Spleen (tissue), 11 donors: ENCODE results near the gene PI4K2A. TPM values are rescaled to one million over a fixed set of nuclear protein-coding genes. Genes with fewer than 3 reads are reported as not detected.

Experiments used
- DNase-seq: peaks from one replicate; pipeline ENCODE4 v3.0.0-alpha.2; 2020
- H3K27ac ChIP-seq, 8 donors: fragments of 200-600 bp; sonication (generic) in 7 of 8; 1 replicate in 4 of 8; 2 replicates in 4 of 8; pipeline versions ENCODE4 v1.5.0 to v1.8.0; 2016 to 2021; ENCODE audit warnings: inconsistent platforms in 4 of 8, mild to moderate bottlenecking in 4 of 8, moderate library complexity in 1 of 8
- H3K27me3 ChIP-seq, 7 donors: fragments of 200-600 bp; sonication (generic) in 6 of 7; replicated peaks in 1 of 7; 1 replicate in 4 of 7; 2 replicates in 3 of 7; pipeline versions ENCODE4 v1.5.0 to v1.8.0; 2016 to 2021; ENCODE audit warnings: inconsistent platforms in 3 of 7, mild to moderate bottlenecking in 1 of 7
- H3K36me3 ChIP-seq, 6 donors: fragments of 200-600 bp; sonication (generic) in 5 of 6; 1 replicate in 4 of 6; 2 replicates in 2 of 6; pipeline versions ENCODE4 v1.5.0 to v1.8.0; 2016 to 2021; ENCODE audit warnings: inconsistent platforms in 2 of 6
- H3K4me1 ChIP-seq, 6 donors: fragments of 200-600 bp; sonication (generic) in 5 of 6; 1 replicate in 3 of 6; 2 replicates in 3 of 6; pipeline versions ENCODE4 v1.5.0 to v1.8.0; 2016 to 2021; ENCODE audit warnings: inconsistent platforms in 3 of 6
- H3K4me3 ChIP-seq, 8 donors: fragments of 200-600 bp; sonication (generic) in 7 of 8; 1 replicate in 4 of 8; 2 replicates in 4 of 8; pipeline versions ENCODE4 v1.5.0 to v1.8.0; 2016 to 2021; ENCODE audit warnings: inconsistent platforms in 4 of 8, mild to moderate bottlenecking in 4 of 8, moderate library complexity in 2 of 8
- H3K9me3 ChIP-seq, 8 donors: fragments of 200-600 bp; sonication (generic) in 7 of 8; 1 replicate in 4 of 8; 2 replicates in 4 of 8; pipeline versions ENCODE4 v1.5.0 to v1.8.0; 2016 to 2021; ENCODE audit warnings: inconsistent platforms in 4 of 8
- POLR2A ChIP-seq, 3 donors: fragments of 450-650 bp; IDR thresholded peaks; one replicate each; pipeline ENCODE4 v1.5.1; 2017; ENCODE audit warnings: antibody characterized with exemption in 3 of 3, mild to moderate bottlenecking in 1 of 3
- POLR2AphosphoS5 ChIP-seq, 3 donors: sonication (generic); formaldehyde crosslinking; IDR thresholded peaks; one replicate each; pipeline ENCODE4 v1.5.1; 2017; ENCODE audit warnings: antibody characterized with exemption in 3 of 3
- WGBS, 5 donors: extraction: QIAGEN DNeasy Blood & Tissue Kit in 3 of 5; methylation state at CpG; one replicate each; pipeline versions ENCODE4 v1.1.5 to v1.1.7; 2013 to 2018; 5-methylcytosine and 5-hydroxymethylcytosine counted together
- intact Hi-C: fragments of 100-400 bp; cut with DNase I; formaldehyde crosslinking; loops from one replicate; pipeline ENCODE4 v1.15.0; 2023; ENCODE audit warnings: low total_unique reads
- polyA plus RNA-seq, 3 donors: library from polyadenylated mRNA; stranded (reverse); fragments of 200-250 nt; gene quantifications; one replicate each; pipeline ENCODE4 v1.2.1, GENCODE V29; 2013
- total RNA-seq, 7 donors: library from RNA; depleted of rRNA in 3 of 7; stranded (reverse); fragments of >200 nt in 3 of 7; fragmentation: NEBNext Ultra II Directional in 4 of 7; extraction: Animal tissue kit (Norgen Biotek cat#: 25700) in 4 of 7; gene quantifications; one replicate each; pipeline versions ENCODE4 v1.1.0 to v1.2.1, GENCODE V29; 2016 to 2021
- TF ChIP-seq, protein P1 (sequence below), 11 experiments: fragments of 200-600 bp in 7 of 11; fragments of 450-650 bp in 4 of 11; sonication (generic) in 4 of 11; IDR thresholded peaks in 8 of 11; conservative IDR thresholded peaks in 3 of 11; 1 replicate in 7 of 11; 2 replicates in 4 of 11; pipeline versions ENCODE4 v1.4.0 to v1.8.0; 2016 to 2021; ENCODE audit warnings: antibody characterized with exemption in 11 of 11, inconsistent platforms in 4 of 11, mild to moderate bottlenecking in 1 of 11
- donor health status: healthy with polysubstance abuse.
- donor health status: DM: no; HTN: no; CAD: no; lungs with moderate emphysema.
- donor health status: DM: no; HTN: no; CAD: no.
- donor health status: Bipolar disorder and iron deficiency.
- donor health status: healthy.
- donor health status: DM: no; HTN: no; CAD: no.
- donor health status: DM: yes; HTN: yes; CAD: no.

The PI4K2A gene
- total and polyA plus RNA-seq, 10 donors = 7.1 to 28.7 (median 22.5) TPM

DNA sequence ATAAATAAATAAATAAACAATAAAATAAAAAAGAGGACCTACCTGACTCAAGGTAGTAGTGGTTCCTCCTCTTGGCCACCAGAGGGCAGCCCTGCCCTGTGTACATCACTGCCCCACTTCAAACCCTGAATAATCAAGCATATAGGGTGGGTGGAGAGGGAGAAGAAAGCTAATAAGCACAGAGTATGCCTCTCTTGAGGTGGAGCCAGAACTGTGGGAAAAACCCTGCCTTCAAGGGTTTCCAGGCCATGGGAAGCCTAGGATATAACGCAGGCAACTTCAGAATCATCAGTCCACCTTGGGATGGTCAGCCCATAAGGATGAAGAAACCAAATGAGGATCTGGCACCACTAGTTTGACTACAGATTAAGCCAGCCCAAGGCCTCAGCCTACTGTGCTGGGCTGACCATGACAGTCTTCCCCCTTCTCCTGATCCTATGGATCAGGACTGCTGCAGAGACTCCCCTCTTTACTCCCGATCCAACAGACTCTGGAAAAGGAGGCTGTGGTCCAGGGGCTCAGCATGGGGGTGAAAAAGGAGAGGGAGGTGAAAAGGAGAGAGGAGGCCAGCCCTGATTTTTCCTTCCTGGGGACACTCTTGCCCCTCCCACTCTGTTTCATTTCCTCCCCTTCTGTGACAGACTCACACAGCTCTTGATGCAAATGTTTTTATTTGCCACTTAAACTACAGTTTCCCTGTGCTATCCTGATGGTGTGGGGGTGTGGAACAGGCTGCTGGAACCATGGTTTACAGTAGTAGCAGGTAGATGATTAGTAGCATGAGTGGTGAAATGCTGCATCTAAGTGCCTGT, 36.5 kb downstream of the PI4K2A start:
- H3K9me3 ChIP-seq = no peaks in the 10 kb centered on the region
- DNase-seq = peak; percentile 81
- H3K36me3 ChIP-seq = peaks cover 3 to 75% (median 40%) of the 10 kb centered on the region in 6 donors
- 91 to 100% (median 93%) methylated on average over 2 of the region's 2 CpGs for WGBS, 5 donors
- H3K27me3 ChIP-seq = no peaks in the 10 kb centered on the region
- peaks cover 5 to 26% (median 12%) of the 10 kb centered on the region in 6 donors for H3K4me1 ChIP-seq
- TF ChIP-seq, protein P1, sequence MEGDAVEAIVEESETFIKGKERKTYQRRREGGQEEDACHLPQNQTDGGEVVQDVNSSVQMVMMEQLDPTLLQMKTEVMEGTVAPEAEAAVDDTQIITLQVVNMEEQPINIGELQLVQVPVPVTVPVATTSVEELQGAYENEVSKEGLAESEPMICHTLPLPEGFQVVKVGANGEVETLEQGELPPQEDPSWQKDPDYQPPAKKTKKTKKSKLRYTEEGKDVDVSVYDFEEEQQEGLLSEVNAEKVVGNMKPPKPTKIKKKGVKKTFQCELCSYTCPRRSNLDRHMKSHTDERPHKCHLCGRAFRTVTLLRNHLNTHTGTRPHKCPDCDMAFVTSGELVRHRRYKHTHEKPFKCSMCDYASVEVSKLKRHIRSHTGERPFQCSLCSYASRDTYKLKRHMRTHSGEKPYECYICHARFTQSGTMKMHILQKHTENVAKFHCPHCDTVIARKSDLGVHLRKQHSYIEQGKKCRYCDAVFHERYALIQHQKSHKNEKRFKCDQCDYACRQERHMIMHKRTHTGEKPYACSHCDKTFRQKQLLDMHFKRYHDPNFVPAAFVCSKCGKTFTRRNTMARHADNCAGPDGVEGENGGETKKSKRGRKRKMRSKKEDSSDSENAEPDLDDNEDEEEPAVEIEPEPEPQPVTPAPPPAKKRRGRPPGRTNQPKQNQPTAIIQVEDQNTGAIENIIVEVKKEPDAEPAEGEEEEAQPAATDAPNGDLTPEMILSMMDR (IDR thresholded peaks at IDR 0.05 in 8 of 11, conservative IDR thresholded peaks at IDR 0.05 in 3 of 11) = peak; percentile 75 to 92 (median 85)
- peak in 1 of 3 donors; percentile 60 for TF ChIP-seq POLR2AphosphoS5 (IDR thresholded peaks at IDR 0.05)
- no peak for TF ChIP-seq POLR2A (IDR thresholded peaks at IDR 0.05)
- peak overlapping the region in 4 of 8 donors; percentile 7 to 52 (median 22) for H3K27ac ChIP-seq
- intact Hi-C loops = loop anchor here (5.0 kb wide), 1 partner anchor 55 kb away; no protein-coding TSS in a partner anchor
- no peak overlapping the region for H3K4me3 ChIP-seq

DNA sequence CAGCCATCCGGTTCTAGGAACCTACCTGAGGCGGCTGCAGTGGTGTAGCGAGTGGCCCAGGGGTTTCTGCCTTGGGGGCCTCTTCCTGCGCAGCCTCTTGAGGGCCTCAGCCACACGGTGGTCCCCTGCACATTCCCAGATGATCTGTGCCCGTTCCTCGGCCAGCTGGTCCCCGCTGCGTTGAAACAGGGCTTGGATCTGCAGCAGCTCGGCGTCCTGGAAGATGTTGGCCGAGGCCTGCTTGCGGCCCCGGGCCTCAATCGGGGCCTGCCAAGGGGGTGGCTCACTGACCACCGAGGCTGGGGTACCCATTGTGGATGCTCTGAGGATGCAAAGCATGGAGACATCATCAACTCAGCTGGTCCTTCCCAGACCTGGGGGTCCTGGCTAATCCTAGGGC, 39.1 kb downstream of the PI4K2A start:
- Histone ChIP-seq H3K36me3 (peaks cover 3 to 49% (median 23%) of the 10 kb centered on the region in 6 donors), H3K27ac (no peak overlapping the region), H3K9me3 (no peaks in the 10 kb centered on the region), H3K27me3 (no peaks in the 10 kb centered on the region), H3K4me1 (peaks cover 10 to 40% (median 30%) of the 10 kb centered on the region in 6 donors), H3K4me3 (no peak overlapping the region)
- DNase-seq = no peak
- intact Hi-C loops = loop anchor here (5.0 kb wide), 1 partner anchor 53 kb away; no protein-coding TSS in a partner anchor
- 89 to 97% (median 93%) methylated on average over 5 to 16 of the region's 16 CpGs; no CpG with 5 or more reads in 1 of the 5 donors for WGBS, 5 donors
- no peak for TF ChIP-seq POLR2A (IDR thresholded peaks at IDR 0.05)
- TF ChIP-seq, protein P1 (IDR thresholded peaks at IDR 0.05 in 8 of 11, conservative IDR thresholded peaks at IDR 0.05 in 3 of 11) = no peak
- TF ChIP-seq POLR2AphosphoS5 (IDR thresholded peaks at IDR 0.05) = peak in 1 of 3 donors; percentile 30

DNA sequence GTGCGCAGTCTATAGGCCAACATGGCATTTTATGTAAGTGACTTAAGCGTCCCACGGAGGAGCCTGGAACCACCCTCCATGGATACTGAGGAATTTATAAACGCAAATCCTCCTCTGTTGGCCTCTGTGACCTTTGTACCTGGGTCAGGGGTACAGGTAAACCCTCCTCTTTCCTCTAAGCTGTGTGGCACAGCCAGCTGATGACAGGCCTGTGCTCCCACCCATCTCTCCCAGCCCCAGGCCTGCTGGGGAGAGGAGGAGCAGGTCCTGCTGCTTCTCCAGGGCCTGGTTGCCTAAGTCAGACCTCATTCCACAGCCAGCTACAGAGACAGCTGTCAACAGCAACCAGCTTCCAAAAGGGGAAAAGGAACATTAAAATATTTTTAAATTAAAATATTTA, 41.6 kb downstream of the PI4K2A start:
- intact Hi-C loops = no loop called here
- no peak for DNase-seq
- Histone ChIP-seq H3K4me1 (peaks cover 13 to 55% (median 46%) of the 10 kb centered on the region in 6 donors), H3K4me3 (no peak overlapping the region), H3K27me3 (no peaks in the 10 kb centered on the region), H3K9me3 (no peaks in the 10 kb centered on the region), H3K27ac (no peak overlapping the region), H3K36me3 (peaks cover 0 to 26% (median 6%) of the 10 kb centered on the region in 6 donors)
- WGBS, 5 donors = 77 to 89% (median 89%) methylated on average over 4 of the region's 4 CpGs
- TF ChIP-seq POLR2A (IDR thresholded peaks at IDR 0.05) (no peak), POLR2AphosphoS5 (IDR thresholded peaks at IDR 0.05) (no peak)
- TF ChIP-seq, protein P1 (IDR thresholded peaks at IDR 0.05 in 8 of 11, conservative IDR thresholded peaks at IDR 0.05 in 3 of 11) = no peak
